ENCODE data around the gene BRIP1.

GRCh38 chr17:61794792-61795191, 68.5 kb downstream of the BRIP1 start:
- TF ChIP-seq HOXA7 (CRISPR knock-in tag; IDR thresholded peaks at IDR 0.05; ENCODE audit: borderline replicate concordance) (no peak), ZBTB26 (tag by site-specific recombination; optimal IDR thresholded peaks at IDR 0.05) (no peak)
- TF ChIP-seq, protein P1, sequence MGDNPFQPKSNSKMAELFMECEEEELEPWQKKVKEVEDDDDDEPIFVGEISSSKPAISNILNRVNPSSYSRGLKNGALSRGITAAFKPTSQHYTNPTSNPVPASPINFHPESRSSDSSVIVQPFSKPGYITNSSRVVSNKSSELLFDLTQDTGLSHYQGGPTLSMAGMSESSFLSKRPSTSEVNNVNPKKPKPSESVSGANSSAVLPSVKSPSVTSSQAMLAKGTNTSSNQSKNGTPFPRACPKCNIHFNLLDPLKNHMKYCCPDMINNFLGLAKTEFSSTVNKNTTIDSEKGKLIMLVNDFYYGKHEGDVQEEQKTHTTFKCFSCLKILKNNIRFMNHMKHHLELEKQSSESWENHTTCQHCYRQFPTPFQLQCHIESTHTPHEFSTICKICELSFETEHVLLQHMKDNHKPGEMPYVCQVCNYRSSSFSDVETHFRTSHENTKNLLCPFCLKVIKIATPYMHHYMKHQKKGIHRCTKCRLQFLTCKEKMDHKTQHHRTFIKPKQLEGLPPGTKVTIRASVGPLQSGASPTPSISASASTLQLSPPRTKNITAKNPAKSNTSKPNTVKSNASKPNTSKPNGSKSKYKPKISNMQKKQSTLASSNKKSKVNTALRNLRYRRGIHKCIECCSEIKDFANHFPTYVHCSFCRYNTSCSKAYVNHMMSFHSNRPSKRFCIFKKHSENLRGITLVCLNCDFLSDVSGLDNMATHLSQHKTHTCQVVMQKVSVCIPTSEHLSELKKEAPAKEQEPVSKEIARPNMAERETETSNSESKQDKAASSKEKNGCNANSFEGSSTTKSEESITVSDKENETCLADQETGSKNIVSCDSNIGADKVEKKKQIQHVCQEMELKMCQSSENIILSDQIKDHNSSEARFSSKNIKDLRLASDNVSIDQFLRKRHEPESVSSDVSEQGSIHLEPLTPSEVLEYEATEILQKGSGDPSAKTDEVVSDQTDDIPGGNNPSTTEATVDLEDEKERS (tag by site-specific recombination; IDR thresholded peaks at IDR 0.05): no peak
- TF ChIP-seq, protein P2, sequence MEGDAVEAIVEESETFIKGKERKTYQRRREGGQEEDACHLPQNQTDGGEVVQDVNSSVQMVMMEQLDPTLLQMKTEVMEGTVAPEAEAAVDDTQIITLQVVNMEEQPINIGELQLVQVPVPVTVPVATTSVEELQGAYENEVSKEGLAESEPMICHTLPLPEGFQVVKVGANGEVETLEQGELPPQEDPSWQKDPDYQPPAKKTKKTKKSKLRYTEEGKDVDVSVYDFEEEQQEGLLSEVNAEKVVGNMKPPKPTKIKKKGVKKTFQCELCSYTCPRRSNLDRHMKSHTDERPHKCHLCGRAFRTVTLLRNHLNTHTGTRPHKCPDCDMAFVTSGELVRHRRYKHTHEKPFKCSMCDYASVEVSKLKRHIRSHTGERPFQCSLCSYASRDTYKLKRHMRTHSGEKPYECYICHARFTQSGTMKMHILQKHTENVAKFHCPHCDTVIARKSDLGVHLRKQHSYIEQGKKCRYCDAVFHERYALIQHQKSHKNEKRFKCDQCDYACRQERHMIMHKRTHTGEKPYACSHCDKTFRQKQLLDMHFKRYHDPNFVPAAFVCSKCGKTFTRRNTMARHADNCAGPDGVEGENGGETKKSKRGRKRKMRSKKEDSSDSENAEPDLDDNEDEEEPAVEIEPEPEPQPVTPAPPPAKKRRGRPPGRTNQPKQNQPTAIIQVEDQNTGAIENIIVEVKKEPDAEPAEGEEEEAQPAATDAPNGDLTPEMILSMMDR (tag by site-specific recombination; IDR thresholded peaks at IDR 0.05): no peak
